GM18951 (cell line): Measurements from ENCODE around the gene SHANK2.

Experiments
- POLR2A ChIP-seq: IDR thresholded peaks from 4 replicates; pipeline ENCODE4 v1.6.1; 2011; ENCODE audit warnings: mild to moderate bottlenecking; ENCODE audit not compliant: insufficient read length, insufficient read depth; ENCODE audit errors: extremely low read depth
- in situ Hi-C: fragments of 300-500 bp; cut with MboI; formaldehyde crosslinking; loops from one replicate; pipeline ENCODE4 v1.12.0; 2022; ENCODE audit warnings: low sequenced_read_pairs, mixed read lengths, inconsistent platforms; ENCODE audit not compliant: unreplicated experiment

Gene SHANK2

DNA sequence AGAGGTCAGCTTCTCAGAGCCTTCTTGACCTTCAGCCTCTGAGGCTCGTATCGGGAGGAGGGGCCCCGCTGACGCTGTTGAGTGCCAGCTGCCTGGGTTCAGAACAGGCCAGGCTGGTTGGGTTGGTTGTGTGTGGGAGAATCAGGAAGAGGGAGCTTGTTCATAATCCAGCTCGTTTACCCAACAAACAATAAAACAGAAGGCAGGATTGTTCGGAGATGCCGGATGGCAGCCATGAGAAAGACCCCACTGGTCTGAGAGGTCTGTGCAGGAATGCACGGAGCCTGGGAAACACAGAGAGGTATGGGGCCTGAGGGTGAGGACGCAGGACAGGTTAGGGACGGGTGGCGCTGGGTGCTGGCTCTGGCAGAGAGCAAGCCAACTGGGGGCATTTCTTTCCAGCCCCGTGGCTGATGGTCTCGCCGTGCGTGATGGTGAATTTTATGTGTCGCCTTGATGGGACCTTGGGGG, 31.6 kb upstream of the SHANK2 start:
- TF ChIP-seq POLR2A: no peak
- in situ Hi-C loops: no loop called here

DNA sequence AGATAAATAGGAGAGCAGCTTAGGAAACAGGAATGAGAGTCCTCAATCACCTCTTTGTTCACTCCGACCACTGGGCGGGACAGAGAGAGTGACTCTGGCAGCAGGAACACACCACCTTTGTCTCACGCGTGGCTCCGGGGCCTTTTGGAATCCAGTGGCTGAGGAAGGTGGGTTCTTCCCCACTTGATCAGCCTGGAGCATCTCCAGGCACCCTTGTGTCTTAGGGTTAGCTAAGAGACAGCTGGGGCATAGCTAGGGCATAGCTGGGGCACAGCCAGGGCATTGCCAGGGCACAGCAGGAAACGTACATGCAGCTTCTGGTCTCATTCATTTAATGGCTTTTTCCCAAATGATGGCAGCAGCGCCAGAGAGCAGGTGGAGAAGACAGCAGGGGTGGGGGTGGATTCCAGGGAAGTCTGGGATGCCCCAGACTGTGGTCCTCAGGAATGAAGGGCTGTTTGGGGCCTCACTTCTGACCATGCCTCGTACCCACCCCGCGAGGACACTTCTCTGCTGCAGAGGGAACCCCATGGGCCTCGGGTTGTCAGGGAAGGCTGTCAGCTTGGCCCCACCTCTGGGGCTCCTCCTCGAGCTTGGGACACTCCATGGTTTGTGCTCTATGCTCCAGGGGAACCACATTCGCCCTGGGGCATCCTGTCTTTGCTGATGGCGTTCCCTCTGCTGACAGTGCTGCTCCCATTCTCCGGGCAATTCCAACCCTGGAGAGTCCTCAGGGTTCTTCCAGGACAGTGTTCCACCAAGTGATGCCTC, 30.4 kb upstream of the SHANK2 start:
- in situ Hi-C loops: no loop called here
- no peak for TF ChIP-seq POLR2A

DNA sequence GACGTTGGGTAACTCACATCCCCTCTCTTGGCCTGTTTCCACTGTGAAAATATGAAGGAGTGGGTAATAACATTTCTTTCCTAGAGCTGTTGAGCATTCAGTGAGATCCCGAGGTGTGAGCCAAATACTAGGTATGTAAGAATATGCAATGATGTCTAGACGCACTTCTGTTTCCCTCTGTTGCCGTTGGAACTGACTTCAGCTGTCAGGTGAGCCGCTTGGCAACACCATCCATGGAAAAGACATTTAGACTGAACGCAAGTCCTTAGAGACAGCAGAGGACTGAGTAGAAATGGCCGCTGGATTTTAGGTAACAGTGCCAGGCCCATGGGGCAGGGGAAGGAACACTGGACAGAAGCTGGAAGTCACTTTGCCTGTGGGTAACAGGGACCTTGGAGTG, 29.5 kb upstream of the SHANK2 start:
- no peak for TF ChIP-seq POLR2A
- in situ Hi-C loops: no loop called here

DNA sequence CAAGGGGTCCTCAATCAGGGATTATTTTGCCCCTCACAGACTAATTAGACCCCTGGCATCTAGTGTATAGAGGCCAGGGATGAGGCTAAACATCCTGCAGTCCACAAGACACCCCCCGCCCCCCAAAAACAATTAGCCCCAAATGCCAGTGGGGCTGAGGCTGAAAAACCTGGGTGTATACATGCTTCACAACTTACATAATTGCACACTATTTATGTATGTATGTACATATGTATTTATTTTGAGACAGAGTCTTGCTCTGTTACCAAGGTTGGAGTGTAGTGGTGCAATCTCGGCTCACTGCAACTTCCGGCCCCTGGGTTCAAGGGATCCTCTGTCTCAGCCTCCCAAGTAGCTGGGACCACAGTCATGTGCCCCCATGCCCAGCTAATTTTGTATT, 28.8 kb upstream of the SHANK2 start:
- TF ChIP-seq POLR2A: no peak
- in situ Hi-C loops: no loop called here

DNA sequence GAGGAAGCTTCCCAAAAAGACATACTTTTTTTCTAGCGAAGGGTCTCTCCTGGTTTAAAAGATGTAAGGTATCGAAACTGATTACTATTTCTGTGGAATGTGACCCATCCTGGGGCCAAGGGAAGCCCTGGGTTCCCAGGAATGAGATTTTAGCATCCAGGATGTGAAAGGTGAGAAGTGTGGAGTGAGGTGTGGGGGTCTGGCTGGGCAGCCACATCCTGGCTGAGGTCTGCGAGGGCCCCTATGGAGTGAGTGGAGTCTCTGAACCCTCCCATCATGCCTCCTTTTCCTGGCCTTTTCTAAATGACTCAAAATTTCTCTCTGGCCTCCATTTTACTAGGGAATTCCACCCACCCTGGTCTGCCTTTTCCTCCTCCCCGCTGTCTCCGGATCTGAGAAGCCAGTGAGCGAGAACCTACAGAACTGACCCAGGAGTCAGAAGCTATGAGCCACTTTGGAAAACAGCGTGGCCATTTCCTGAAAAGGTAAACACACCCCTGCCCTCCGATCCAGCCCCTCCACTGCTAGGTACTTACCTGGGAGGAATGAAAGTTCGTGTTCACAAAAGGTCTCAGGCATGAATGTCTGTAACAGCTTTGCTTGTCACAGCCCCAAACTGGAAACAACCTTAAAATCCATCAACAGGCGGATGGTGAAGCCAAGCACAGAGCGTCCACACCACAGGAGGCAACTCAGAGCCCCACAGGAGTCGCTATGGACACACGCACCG, 27.7 kb upstream of the SHANK2 start:
- TF ChIP-seq POLR2A: no peak
- in situ Hi-C loops: no loop called here

DNA sequence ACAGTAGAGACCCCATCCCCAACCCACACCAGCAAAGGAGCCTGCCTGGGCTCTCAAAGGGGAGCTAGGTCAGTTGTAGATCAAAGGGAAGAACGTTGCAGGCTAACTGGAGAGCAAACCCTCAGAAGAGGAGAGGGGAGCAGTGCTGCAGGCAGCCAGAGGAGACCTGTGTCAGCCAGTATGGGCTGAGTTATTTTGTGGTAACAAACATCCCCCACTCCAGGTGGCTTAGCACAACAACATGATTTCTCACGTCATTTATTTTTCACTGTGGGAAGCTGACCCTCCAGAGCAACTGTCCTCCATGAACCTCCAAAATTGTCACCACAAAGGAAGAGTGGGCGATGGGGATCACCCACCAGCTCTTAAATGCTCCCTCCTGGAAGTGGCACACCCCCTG, 19.8 kb upstream of the SHANK2 start:
- no peak for TF ChIP-seq POLR2A
- in situ Hi-C loops: no loop called here

DNA sequence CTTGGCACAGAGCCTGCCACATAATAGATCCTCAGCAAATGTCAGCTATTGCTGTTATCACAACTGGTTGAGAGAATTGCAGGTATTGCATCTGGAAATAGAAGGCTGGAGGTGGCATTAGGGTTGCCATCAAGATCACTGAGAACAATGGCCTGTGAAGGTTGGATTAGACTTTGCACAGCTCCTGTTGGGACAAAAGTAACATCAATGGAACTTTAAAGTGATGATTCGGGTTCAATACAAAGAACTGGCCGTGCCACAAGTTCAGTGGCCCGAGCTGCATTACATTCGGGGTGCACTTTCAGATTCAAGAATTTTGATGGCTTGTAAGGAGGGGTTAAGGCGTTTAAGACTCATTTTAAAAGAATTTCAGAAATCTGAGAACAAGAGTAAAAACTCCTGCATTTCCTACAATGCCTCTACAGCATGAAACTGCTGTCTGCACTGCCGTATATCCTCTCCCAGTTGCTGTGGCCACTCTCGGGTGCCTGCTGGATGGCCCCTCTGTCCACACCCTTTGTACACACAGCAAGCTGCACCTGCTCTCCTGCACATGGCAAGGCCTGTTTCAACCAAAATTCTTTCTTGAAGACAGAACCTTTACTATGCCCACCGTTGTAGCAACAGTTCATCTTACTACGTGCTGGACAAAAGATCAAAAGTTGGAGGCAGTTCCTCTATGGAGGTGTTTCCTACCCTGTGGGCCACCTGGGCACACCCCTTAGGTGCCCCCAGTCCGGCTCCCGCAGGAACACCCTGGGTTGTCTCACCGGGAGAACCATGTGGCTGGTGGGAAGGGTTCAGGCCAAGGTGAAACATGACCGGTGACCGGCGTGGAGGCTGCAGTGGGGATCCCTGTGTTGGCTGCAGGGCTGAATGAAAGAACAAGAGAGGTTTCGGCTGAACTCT, 17.5 kb upstream of the SHANK2 start:
- in situ Hi-C loops: no loop called here
- no peak for TF ChIP-seq POLR2A

- in situ Hi-C loops: no loop called here
- no peak for TF ChIP-seq POLR2A
These were observed 16.4 kb upstream of the SHANK2 start for GRCh38 chr11:71268706-71269321.

DNA sequence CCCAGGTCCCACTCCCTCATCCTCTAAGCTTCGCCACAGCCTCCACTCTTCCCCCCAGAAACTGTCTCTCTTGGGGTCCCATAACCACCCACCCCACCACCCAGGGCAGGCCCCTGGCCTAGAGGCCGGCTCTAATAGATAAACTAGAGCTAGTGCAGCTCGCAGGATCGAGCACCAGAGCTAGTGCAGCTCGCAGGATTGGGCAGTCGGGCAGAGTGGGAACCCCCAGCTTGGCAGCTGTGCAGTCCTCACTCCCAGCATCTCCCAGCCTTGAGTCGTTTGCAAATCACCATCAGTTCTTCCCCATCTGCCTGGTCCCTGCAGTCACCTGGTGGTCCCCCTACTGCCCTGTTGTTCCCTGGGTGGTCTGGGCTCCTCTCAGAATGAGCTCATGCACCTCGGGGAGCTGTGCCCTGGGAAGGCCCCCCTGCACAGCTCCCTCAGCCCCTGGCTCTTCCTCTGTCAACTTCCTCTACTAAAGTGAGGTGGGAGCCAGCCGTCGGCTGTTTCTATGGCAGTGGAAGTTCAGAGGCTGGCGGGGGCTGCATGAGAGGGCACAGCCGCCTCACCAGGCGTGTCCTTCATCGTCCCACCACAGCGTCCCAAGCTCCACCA, 15.5 kb upstream of the SHANK2 start:
- in situ Hi-C loops: no loop called here
- no peak for TF ChIP-seq POLR2A

DNA sequence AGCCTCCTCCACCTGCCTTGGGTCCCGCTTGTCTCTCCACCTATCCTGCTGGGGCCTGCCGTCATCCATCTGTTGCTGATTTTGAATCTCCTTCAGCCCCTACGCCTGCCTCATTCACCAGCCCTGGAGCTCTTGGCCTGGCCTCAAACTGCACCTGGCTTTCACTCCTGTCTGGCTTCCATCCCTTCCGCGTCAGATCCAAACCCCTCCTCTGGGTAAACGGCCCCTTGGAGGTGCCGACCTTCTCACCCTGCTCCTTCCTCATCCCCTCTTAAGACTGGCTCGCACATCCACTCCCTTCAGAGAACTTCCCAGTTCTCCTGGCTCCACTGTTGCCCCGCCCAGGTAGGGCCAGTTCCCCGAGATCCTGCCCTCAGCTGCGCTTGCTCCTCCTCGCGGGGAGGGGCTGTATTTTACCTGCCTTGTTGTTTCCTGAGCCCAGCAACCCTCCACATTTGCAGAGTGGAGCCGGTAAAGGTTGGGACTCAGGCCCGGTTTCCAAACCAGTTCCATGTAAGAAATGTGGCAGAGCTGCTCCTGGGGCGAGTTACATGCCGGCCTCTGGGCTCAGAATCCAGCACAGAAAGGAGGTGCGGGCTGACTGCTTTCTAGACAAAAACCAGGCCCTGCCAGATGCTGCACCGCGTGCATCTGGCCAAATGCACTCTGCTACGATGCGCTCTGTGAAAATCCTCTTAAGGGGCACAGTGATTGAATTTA, 13.9 kb upstream of the SHANK2 start:
- TF ChIP-seq POLR2A: no peak
- in situ Hi-C loops: no loop called here

GRCh38 chr11:71265559-71266092, 13.2 kb upstream of the SHANK2 start:
- in situ Hi-C loops: no loop called here
- no peak for TF ChIP-seq POLR2A

GRCh38 chr11:71263386-71263785, 11.0 kb upstream of the SHANK2 start:
- in situ Hi-C loops: no loop called here
- no peak for TF ChIP-seq POLR2A
